ENCODE measurements around the gene CLTRN. TPM values are rescaled to one million over a fixed set of nuclear protein-coding genes. Genes with fewer than 3 reads are reported as not detected.

CLTRN gene
- total and polyA plus RNA-seq, 2 donors (not counting 1 experiment from before 2014, with no cell fraction given) = 0.42 to 0.46 TPM

DNA sequence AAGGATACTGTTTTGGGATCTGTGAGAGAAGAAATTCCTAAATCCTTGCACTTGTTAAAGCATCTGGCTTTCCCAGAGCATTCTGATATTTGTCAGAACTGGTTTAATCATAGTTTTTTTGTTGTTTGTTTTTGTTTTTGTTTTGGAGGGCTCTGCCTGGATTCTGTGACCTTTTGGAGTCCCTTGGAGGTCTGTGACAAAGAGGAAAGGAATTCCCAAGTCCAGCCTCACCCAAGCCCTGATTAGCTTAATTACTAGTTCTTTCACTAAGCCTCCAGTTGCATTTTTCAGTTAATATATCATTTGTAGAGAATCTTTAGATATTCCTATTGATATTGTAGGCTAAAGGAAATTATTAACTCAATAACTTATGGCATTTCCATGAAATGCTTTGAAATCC is 64.6 kb downstream of the CLTRN start:
- Histone ChIP-seq H4K20me1 (ENCODE audit: control insufficient read depth, insufficient read depth, low read length, poor library complexity, severe bottlenecking) (no peaks in the 10 kb centered on the region), H3K4me3 (ENCODE audit: control extremely low read depth in 1 of 5, extremely low read depth in 1 of 5, insufficient read depth in 1 of 5, low read depth in 2 of 5, low read length in 4 of 5) (no peak overlapping the region), H3K79me2 (ENCODE audit: control insufficient read depth, insufficient read depth, low read length) (no peaks in the 10 kb centered on the region), H3K27me3 (replicated peaks in 1 of 4; ENCODE audit: control extremely low read depth in 1 of 4, control insufficient read depth in 3 of 4, insufficient read depth in 4 of 4, low read length in 3 of 4) (peaks cover 0 to 5% (median 0%) of the 10 kb centered on the region in 4 experiments), H3K4me1 (ENCODE audit: control insufficient read depth in 2 of 2, insufficient read depth in 2 of 2, low read length in 2 of 2) (no peaks in the 10 kb centered on the region), H2AFZ (ENCODE audit: insufficient read depth, low read depth, low read length, poor library complexity, severe bottlenecking) (no peak overlapping the region), H3K9me3 (ENCODE audit: control extremely low read depth in 1 of 3, control insufficient read depth in 2 of 3, insufficient read depth in 1 of 3, low read length in 2 of 3) (no peaks in the 10 kb centered on the region), H3K27ac (ENCODE audit: low read length in 2 of 2) (no peak overlapping the region), H3K4me2 (replicated peaks; ENCODE audit: low read depth, low read length, poor library complexity, severe bottlenecking) (no peak overlapping the region), H3K9ac (ENCODE audit: low read length) (no peak overlapping the region), H3K36me3 (replicated peaks in 1 of 2; ENCODE audit: control extremely low read depth in 1 of 2, control insufficient read depth in 1 of 2, extremely low read depth in 1 of 2, insufficient read depth in 2 of 2, low read length in 1 of 2) (no peaks in the 10 kb centered on the region)
- no peak for TF ChIP-seq EZH2 (IDR thresholded peaks at IDR 0.05; ENCODE audit: borderline replicate concordance, insufficient read depth, low read depth, low read length, poor library complexity, severe bottlenecking)
- TF ChIP-seq, protein P1, sequence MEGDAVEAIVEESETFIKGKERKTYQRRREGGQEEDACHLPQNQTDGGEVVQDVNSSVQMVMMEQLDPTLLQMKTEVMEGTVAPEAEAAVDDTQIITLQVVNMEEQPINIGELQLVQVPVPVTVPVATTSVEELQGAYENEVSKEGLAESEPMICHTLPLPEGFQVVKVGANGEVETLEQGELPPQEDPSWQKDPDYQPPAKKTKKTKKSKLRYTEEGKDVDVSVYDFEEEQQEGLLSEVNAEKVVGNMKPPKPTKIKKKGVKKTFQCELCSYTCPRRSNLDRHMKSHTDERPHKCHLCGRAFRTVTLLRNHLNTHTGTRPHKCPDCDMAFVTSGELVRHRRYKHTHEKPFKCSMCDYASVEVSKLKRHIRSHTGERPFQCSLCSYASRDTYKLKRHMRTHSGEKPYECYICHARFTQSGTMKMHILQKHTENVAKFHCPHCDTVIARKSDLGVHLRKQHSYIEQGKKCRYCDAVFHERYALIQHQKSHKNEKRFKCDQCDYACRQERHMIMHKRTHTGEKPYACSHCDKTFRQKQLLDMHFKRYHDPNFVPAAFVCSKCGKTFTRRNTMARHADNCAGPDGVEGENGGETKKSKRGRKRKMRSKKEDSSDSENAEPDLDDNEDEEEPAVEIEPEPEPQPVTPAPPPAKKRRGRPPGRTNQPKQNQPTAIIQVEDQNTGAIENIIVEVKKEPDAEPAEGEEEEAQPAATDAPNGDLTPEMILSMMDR (IDR thresholded peaks at IDR 0.05) = no peak
- ATAC-seq (ENCODE audit: low read depth) = no peak
- POLR2A ChIA-PET = no interaction called here
- no peak for DNase-seq
- intact Hi-C loops (cut with micrococcal nuclease) = no loop called here
- Mint-ChIP-seq H3K27ac (no peak overlapping the region), H3K4me3 (no peak overlapping the region), H3K4me1 (no peaks in the 10 kb centered on the region), H3K9me3 (ENCODE audit: insufficient read depth) (no peaks in the 10 kb centered on the region), H3K27me3 (peaks cover 12% of the 10 kb centered on the region)
- CTCF ChIA-PET = no interaction called here

GRCh38 chrX:15599461-15599860 is 65.1 kb downstream of the CLTRN start:
- H3K4me2 ChIP-seq (replicated peaks; ENCODE audit: low read depth, low read length, poor library complexity, severe bottlenecking) = no peak overlapping the region
- POLR2A ChIA-PET = no interaction called here
- CTCF ChIA-PET = no interaction called here
- H3K79me2 ChIP-seq (ENCODE audit: control insufficient read depth, insufficient read depth, low read length) = no peaks in the 10 kb centered on the region
- Mint-ChIP-seq H3K4me1 (no peaks in the 10 kb centered on the region), H3K27ac (no peak overlapping the region), H3K4me3 (no peak overlapping the region), H3K9me3 (ENCODE audit: insufficient read depth) (no peaks in the 10 kb centered on the region), H3K27me3 (peaks cover 12% of the 10 kb centered on the region)
- no peak for DNase-seq
- TF ChIP-seq, protein P1 (IDR thresholded peaks at IDR 0.05) = no peak
- no peak for TF ChIP-seq EZH2 (IDR thresholded peaks at IDR 0.05; ENCODE audit: borderline replicate concordance, insufficient read depth, low read depth, low read length, poor library complexity, severe bottlenecking)
- no peaks in the 10 kb centered on the region for H3K36me3 ChIP-seq (replicated peaks in 1 of 2; ENCODE audit: control extremely low read depth in 1 of 2, control insufficient read depth in 1 of 2, extremely low read depth in 1 of 2, insufficient read depth in 2 of 2, low read length in 1 of 2)
- no peak overlapping the region for H3K27ac ChIP-seq (ENCODE audit: low read length in 2 of 2)
- H3K27me3 ChIP-seq (replicated peaks in 1 of 4; ENCODE audit: control extremely low read depth in 1 of 4, control insufficient read depth in 3 of 4, insufficient read depth in 4 of 4, low read length in 3 of 4) = peaks cover 0 to 5% (median 0%) of the 10 kb centered on the region in 4 experiments
- no peak overlapping the region for H2AFZ ChIP-seq (ENCODE audit: insufficient read depth, low read depth, low read length, poor library complexity, severe bottlenecking)
- ATAC-seq (ENCODE audit: low read depth) = no peak
- WGBS (ENCODE audit: insufficient coverage) = no CpG with 5 or more reads among the region's 4 CpGs
- H3K9ac ChIP-seq (ENCODE audit: low read length) = no peak overlapping the region
- no peak overlapping the region for H3K4me3 ChIP-seq (ENCODE audit: control extremely low read depth in 1 of 5, extremely low read depth in 1 of 5, insufficient read depth in 1 of 5, low read depth in 2 of 5, low read length in 4 of 5)
- H3K4me1 ChIP-seq (ENCODE audit: control insufficient read depth in 2 of 2, insufficient read depth in 2 of 2, low read length in 2 of 2) = no peaks in the 10 kb centered on the region
- H4K20me1 ChIP-seq (ENCODE audit: control insufficient read depth, insufficient read depth, low read length, poor library complexity, severe bottlenecking) = no peaks in the 10 kb centered on the region
- intact Hi-C loops (cut with micrococcal nuclease) = no loop called here
- H3K9me3 ChIP-seq (ENCODE audit: control extremely low read depth in 1 of 3, control insufficient read depth in 2 of 3, insufficient read depth in 1 of 3, low read length in 2 of 3) = no peaks in the 10 kb centered on the region
